Measurements from ENCODE around the gene ARMS2.

ARMS2 gene

DNA sequence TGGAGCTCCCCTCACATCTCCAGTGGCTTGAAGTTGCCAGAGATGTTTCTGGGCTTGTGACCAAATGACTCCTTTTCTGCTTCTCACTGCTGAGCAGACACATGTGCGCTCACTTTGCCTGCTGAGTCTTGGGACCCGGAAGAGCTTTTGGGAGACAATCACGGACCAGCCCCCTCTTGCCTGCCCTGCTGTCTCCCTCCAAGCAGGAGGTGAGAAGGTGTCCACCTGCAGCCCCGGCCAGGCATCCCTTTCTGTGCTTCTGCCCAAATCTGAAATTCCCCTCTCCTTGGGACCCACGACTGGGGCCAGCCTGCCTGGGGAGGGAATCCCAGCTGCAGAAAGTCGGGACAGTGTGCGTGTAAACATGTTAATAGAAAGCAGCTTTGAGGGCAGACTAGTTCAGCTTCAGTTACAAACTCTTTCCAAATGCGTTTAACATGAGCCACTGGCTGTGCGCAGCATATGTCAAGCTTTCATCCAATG, 38.6 kb downstream of the ARMS2 start:
- DNase-seq (ENCODE audit: low read depth in 2 of 3, low spot score in 2 of 3) = no peak

DNA sequence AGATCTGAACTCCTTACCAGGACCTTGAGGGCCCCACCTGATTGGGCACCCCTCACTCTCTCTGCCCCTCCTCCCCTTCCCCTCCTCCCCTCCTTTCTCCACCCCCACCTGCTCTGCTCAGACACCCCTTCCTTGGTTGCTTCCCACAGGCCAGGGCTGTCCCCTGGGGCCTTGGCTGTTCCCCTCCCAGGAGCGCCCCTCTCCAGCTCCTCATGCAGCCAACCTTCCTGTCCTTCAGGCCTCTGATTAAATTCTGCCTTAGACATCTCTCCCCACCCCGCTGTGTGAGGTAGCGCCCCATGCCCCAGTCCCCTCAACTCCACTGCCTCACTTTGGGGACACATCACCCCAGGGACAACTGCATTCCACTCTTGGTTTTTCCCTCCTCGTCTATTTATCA, 39.3 kb downstream of the ARMS2 start:
- DNase-seq (ENCODE audit: low read depth in 2 of 3, low spot score in 2 of 3) = no peak

DNA sequence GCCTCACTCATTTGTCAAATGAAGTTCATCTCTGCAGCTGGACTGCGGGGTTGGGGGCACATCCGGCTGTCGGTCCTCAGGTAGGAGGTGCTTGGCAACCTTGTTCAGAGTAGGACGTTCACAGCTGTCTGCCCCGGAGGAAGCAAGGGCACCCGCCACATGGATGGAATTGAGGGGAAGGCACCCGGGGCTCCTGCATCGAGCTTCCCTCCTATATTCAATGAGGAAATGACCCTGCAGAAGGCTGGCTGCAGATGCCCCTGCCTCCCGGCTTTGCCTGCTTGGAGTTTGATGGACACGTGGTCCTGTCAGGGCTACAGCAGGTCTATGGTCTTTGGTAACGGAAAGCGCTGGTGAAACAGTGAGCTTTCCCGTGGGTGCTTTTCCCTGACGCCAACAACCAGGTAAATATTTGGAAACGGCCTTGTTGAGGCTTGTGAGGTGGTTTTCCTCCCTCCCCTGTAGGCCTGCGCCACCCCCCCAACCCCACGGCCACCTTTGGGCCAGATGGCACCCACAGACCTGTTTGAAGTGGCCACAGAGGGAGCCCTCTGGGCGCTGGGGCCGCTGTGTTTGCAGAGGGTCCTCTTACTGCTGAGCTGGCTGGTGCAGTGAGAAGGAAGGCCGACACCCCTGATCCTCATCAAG, 39.8 kb downstream of the ARMS2 start:
- no peak for DNase-seq (ENCODE audit: low read depth in 2 of 3, low spot score in 2 of 3)

- DNase-seq (ENCODE audit: low read depth in 2 of 3, low spot score in 2 of 3) = no peak
Measured at GRCh38 chr10:122494833-122495232, 40.4 kb downstream of the ARMS2 start.

DNA sequence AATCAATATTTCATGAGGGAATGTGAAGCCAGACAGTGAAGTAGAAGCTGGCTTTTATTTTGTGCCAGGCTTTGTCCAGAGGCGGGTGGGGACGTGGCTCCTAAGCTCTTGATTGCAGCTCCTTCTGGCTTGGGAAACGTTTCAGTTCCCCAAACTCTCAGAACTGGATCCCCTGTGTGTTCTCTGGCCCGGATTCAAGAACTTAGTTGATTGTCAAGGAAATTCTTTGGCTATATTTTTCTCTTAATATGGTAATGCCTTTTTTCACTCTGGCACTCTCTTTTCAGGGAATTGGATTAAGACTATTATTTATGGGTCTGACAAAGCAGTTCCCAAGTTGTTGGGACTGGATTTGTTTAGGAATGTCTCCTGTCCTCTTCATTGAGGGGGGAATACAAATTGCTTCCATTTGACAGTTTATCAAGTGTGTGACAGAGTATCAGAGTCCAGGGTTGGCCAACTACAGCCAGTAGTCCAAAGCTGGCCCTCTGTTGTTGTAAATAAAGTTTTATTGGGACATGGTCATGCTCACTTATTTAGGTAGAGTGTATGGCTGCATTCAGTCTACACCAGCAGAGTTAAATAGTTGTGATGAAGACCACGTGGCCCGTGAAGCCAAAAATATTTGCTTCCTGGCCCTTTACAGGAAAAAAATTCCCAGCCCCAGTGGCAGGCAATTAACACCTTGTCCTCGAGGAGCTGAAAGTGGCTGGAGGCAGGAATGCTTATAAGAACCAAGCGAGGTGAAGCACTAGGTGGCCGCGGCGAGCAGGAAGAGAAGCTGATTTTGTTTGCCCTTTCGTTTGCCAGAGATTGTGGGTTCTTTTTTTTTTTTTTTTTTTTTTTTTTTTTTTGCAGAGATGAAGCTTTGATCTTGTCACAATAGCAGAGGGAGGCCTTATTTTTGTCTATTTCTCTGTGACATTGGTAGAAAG, 41.2 kb downstream of the ARMS2 start:
- DNase-seq (ENCODE audit: low read depth in 2 of 3, low spot score in 2 of 3) = no peak

GRCh38 chr10:122497241-122497640, 42.8 kb downstream of the ARMS2 start:
- DNase-seq (ENCODE audit: low read depth in 2 of 3, low spot score in 2 of 3) = no peak

- DNase-seq (ENCODE audit: low read depth in 2 of 3, low spot score in 2 of 3) = no peak
Measured at GRCh38 chr10:122498521-122498920, 44.1 kb downstream of the ARMS2 start.

- DNase-seq (ENCODE audit: low read depth in 2 of 3, low spot score in 2 of 3) = no peak
Measured at GRCh38 chr10:122499012-122499411, 44.6 kb downstream of the ARMS2 start.

- no peak for DNase-seq (ENCODE audit: low read depth in 2 of 3, low spot score in 2 of 3)
Measured at GRCh38 chr10:122499491-122499941, 45.1 kb downstream of the ARMS2 start.

DNA sequence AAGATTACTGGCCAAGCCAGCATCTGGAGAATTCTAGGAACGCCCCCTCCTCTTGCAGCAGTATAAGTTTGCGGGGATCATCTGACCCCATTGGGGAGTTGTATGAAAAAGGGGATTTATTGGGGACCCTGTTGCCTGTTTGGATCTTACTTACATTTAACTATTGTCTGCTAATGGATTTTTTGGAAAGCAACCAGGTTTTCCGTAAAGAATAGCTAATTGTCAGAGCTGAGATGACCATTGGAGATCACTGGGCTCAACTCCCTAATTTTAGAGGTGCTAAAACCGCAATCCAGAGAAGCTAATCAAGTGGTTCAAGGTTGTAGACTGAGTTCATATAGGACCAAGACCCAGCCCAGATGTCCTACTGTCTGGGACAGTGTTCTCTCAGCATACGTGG, 45.7 kb downstream of the ARMS2 start:
- DNase-seq (ENCODE audit: low read depth in 2 of 3, low spot score in 2 of 3) = no peak

DNA sequence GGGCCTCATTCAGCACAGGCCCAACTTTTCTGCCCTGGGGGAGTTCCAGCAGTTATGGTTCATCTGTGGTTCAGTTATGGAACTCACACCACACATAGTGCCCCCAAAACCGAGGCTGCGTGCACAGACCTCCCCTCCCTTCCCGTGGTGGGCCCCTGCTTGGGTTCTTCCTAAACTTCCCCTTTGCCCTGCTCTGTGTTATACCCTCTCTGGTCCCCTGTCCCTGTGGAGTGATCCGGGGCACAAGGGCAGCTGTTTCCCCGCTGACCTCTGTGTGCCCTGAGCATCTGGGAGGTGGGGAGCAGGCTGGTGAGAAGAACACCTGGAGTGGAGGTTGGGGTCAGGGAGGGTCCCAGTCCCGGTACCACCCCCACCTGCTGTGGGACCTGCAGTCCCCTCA, 46.3 kb downstream of the ARMS2 start:
- DNase-seq (ENCODE audit: low read depth in 2 of 3, low spot score in 2 of 3) = no peak

DNA sequence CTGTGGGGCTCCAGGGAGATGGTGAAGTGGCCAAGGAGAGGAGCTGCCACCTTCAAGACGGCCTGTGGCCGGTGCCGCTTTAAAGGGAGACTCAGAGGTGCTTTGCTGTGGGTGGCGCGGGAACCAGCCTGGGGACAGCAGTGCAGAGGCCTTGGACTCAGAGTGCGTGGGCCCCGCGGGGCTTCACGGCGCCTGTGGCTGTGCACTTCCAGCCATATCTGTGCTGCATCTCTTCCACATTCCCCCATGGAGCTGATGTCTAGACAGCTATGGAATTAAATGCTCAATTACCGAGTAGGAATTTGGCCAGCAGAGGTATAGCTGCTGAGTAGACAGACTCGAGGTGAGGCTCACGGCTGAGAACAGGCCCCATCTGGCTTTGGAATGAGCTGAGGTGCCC, 48.6 kb downstream of the ARMS2 start:
- no peak for DNase-seq (ENCODE audit: low read depth in 2 of 3, low spot score in 2 of 3)

DNA sequence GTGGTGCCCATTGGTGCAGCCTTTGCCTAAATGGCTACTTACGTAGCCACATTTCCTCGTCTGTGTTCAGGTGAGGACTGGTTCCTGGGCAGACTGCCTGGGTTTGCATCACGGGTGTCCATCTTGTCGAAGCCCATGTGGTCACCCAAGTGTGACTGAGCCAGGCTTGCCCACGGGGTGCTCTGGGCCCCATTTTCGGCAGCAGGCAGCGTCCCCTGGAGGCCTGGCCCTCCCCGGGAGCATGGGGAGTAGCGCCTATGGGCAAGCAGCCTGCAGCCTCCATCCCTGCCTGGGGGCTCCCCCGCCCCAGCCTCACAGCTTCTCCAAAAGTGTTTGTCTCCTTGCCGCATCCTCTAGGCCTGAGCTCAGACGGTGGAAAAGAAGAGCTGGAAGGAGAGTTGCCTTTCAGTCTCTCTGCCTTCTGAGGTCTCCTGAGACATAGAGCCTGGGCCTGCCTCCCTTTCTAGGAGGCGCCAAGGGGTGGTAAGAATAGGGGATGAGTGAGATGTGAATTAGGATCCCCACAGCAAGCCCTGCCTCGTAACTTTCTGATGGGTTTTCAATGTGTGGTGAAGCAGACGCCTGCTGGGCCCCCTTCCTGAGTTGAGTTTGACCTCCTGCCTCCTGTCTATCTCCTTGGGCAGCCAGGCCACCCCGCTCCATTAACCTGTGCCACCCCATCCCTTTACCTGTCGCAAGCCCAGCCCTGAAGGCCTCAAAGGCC, 49.6 kb downstream of the ARMS2 start:
- DNase-seq (ENCODE audit: low read depth in 2 of 3, low spot score in 2 of 3) = no peak

GRCh38 chr10:122504610-122504950, 50.1 kb downstream of the ARMS2 start:
- no peak for DNase-seq (ENCODE audit: low read depth in 2 of 3, low spot score in 2 of 3)

DNA sequence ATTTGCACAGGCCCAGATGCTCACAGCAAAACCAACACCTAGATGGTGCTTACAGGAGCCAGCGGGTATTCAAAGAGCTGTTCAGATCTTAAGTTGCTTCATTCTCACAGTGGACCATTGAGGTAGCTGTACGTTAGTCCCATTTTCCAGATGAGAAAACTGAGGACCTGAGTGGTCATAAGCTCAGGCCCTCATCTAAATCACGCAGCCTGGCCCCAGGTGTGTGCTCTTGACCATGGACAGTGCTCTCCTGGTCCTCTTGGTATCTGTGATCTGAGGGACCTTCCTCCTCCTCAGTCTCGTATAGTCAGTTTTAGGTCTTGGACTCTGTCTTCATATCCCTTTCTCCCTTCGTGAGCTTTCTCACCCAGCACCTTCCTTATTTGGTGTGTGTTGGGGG, 50.6 kb downstream of the ARMS2 start:
- DNase-seq (ENCODE audit: low read depth in 2 of 3, low spot score in 2 of 3) = no peak

- no peak for DNase-seq (ENCODE audit: low read depth in 2 of 3, low spot score in 2 of 3)
Measured at GRCh38 chr10:122505885-122506645, 51.6 kb downstream of the ARMS2 start.
